WTC11 (cell line): ENCODE results near the gene RPS6KA6. TPM values are rescaled to one million over a fixed set of nuclear protein-coding genes. Genes with fewer than 3 reads are reported as not detected.

Experiments used
- ATAC-seq: fragments of 200-7000 bp; cut with Tn5 transposase; 2 replicates; pipeline ENCODE4 v1.10.0; 2021; ENCODE audit warnings: mild to moderate bottlenecking, moderate library complexity
- CTCF ChIA-PET: fragments of 300-600 bp; sonication (Branson Sonifier 250); formaldehyde crosslinking; loops from one replicate; lab custom pipeline; 2021; ENCODE audit warnings: antibody characterized with exemption; lab: Charles Lee
- POLR2A ChIA-PET: fragments of 350-600 bp; sonication (Branson Sonifier 250); formaldehyde crosslinking; loops from one replicate; lab custom pipeline; 2021; ENCODE audit warnings: antibody characterized with exemption; lab: Charles Lee
- DNase-seq: peaks from one replicate; pipeline ENCODE4 v3.0.0; 2021; ENCODE audit warnings: low spot score
- H3K27ac Mint-ChIP-seq: 2 replicates; pipeline ENCODE4 v1.8.0; 2021; ENCODE audit warnings: mixed read lengths
- H3K27me3 Mint-ChIP-seq: 2 replicates; pipeline ENCODE4 v1.8.0; 2021; ENCODE audit warnings: low read depth, mild to moderate bottlenecking, moderate library complexity, mixed read lengths
- H3K36me3 Mint-ChIP-seq: 2 replicates; pipeline ENCODE4 v1.8.0; 2021; ENCODE audit warnings: mixed read lengths
- H3K4me1 Mint-ChIP-seq: 2 replicates; pipeline ENCODE4 v1.8.0; 2022; ENCODE audit warnings: mixed read lengths
- H3K4me3 Mint-ChIP-seq: 2 replicates; pipeline ENCODE4 v1.8.0; 2021; ENCODE audit warnings: mild to moderate bottlenecking, moderate library complexity, mixed read lengths
- H3K9me3 Mint-ChIP-seq: 2 replicates; pipeline ENCODE4 v1.8.0; 2021; ENCODE audit warnings: mixed read lengths
- ELF4 ChIP-seq: sonication (generic); formaldehyde crosslinking; IDR thresholded peaks from 2 replicates; pipeline ENCODE4 v1.8.1; 2022; ENCODE audit warnings: low read depth, mild to moderate bottlenecking, moderate library complexity, missing genetic modification reagents
- EMX1 ChIP-seq: fragments of 250-450 bp; sonication (Bioruptor Pico); IDR thresholded peaks from 2 replicates; pipeline ENCODE4 v1.8.0; 2021; ENCODE audit warnings: mild to moderate bottlenecking
- GTF2I ChIP-seq: fragments of 250-450 bp; sonication (Bioruptor Pico); conservative IDR thresholded peaks from 2 replicates; pipeline ENCODE4 v1.4.0; 2021; ENCODE audit warnings: mild to moderate bottlenecking
- JAZF1 ChIP-seq: fragments of 250-450 bp; sonication (Bioruptor Pico); IDR thresholded peaks from 2 replicates; pipeline ENCODE4 v1.9.0; 2021; ENCODE audit warnings: moderate library complexity, mild to moderate bottlenecking, inconsistent platforms
- KAT7 ChIP-seq: sonication (generic); formaldehyde crosslinking; IDR thresholded peaks from 2 replicates; pipeline ENCODE4 v1.8.1; 2023; ENCODE audit warnings: missing genetic modification reagents, mild to moderate bottlenecking, borderline replicate concordance
- OVOL2 ChIP-seq: fragments of 250-450 bp; sonication (Bioruptor Pico); IDR thresholded peaks from 2 replicates; pipeline ENCODE4 v1.9.0; 2021; ENCODE audit warnings: mild to moderate bottlenecking, borderline replicate concordance
- TCF7 ChIP-seq: sonication (generic); formaldehyde crosslinking; IDR thresholded peaks from 2 replicates; pipeline ENCODE4 v1.8.0; 2022; ENCODE audit warnings: mild to moderate bottlenecking, low read depth, missing genetic modification reagents, moderate library complexity
- TEAD1 ChIP-seq: sonication (generic); formaldehyde crosslinking; IDR thresholded peaks from 2 replicates; pipeline ENCODE4 v1.8.0; 2022; ENCODE audit warnings: mild to moderate bottlenecking, missing genetic modification reagents
- ZBTB21 ChIP-seq: sonication (generic); formaldehyde crosslinking; IDR thresholded peaks from 2 replicates; pipeline ENCODE4 v1.8.1; 2023; ENCODE audit warnings: mild to moderate bottlenecking, missing genetic modification reagents, borderline replicate concordance
- ZNF263 ChIP-seq: sonication (generic); formaldehyde crosslinking; IDR thresholded peaks from 2 replicates; pipeline ENCODE4 v1.8.1; 2022; ENCODE audit warnings: low read depth, mild to moderate bottlenecking, moderate library complexity, missing genetic modification reagents
- ZNF317 ChIP-seq: sonication (generic); formaldehyde crosslinking; IDR thresholded peaks from 2 replicates; pipeline ENCODE4 v1.8.1; 2023; ENCODE audit warnings: low read depth, mild to moderate bottlenecking, moderate library complexity, missing genetic modification reagents, borderline replicate concordance
- total RNA-seq: library from RNA; stranded (reverse); gene quantifications from 3 replicates; pipeline ENCODE4 v1.2.3, GENCODE V29; 2021
- TF ChIP-seq, protein P1 (sequence below): fragments of 250-450 bp; sonication (Bioruptor Pico); IDR thresholded peaks from 2 replicates; pipeline ENCODE4 v2.1.2; 2022; ENCODE audit warnings: mild to moderate bottlenecking, moderate library complexity
- TF ChIP-seq, protein P2 (sequence below): fragments of 250-450 bp; sonication (Bioruptor Pico); conservative IDR thresholded peaks from 2 replicates; pipeline ENCODE4 v1.9.0; 2021; ENCODE audit warnings: mild to moderate bottlenecking
- TF ChIP-seq, protein P3 (sequence below): sonication (generic); formaldehyde crosslinking; IDR thresholded peaks from 2 replicates; pipeline ENCODE4 v1.8.1; 2023; ENCODE audit warnings: mild to moderate bottlenecking, missing genetic modification reagents, borderline replicate concordance
- TF ChIP-seq, protein P4 (sequence below): fragments of 200-600 bp; IDR thresholded peaks from 2 replicates; pipeline ENCODE4 v1.8.0; 2022; ENCODE audit warnings: antibody characterized with exemption
- TF ChIP-seq, protein P5 (sequence below): sonication (generic); formaldehyde crosslinking; IDR thresholded peaks from 2 replicates; pipeline ENCODE4 v1.8.1; 2023; ENCODE audit warnings: mild to moderate bottlenecking, moderate library complexity, missing genetic modification reagents
- TF ChIP-seq, protein P6 (sequence below): sonication (generic); formaldehyde crosslinking; IDR thresholded peaks from 2 replicates; pipeline ENCODE4 v1.8.1; 2022; ENCODE audit warnings: mild to moderate bottlenecking, moderate library complexity, missing genetic modification reagents

Gene RPS6KA6
- total RNA-seq, 1 experiment from 2014 or later: 13.3 TPM

DNA sequence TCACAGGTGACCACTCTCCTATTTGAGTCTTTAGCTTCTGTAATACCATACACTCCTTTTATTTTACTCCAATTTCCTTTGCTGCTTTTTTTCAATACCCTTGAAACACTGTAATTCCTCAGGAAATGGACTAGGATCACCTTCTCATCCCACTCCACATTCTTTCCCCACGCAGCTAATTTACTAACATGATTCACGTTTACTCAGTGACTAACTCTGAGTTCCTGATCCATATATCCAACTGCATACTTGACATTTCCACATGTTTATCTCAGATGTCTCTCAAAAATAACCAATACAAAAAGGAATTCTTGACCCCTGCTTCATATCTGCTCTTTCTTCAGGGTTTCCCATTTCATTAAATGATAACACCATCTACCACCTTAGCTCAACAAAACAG, 19.9 kb downstream of the RPS6KA6 start:
- TF ChIP-seq JAZF1 (CRISPR knock-in tag) (no peak), EMX1 (CRISPR knock-in tag) (no peak), TEAD1 (CRISPR knock-in tag) (no peak), TCF7 (no peak), ZBTB21 (CRISPR knock-in tag) (no peak), ELF4 (CRISPR knock-in tag) (no peak), ZNF317 (CRISPR knock-in tag) (no peak), ZNF263 (CRISPR knock-in tag) (no peak), GTF2I (CRISPR knock-in tag) (no peak), OVOL2 (CRISPR knock-in tag) (no peak), KAT7 (CRISPR knock-in tag) (no peak)
- TF ChIP-seq, protein P1, sequence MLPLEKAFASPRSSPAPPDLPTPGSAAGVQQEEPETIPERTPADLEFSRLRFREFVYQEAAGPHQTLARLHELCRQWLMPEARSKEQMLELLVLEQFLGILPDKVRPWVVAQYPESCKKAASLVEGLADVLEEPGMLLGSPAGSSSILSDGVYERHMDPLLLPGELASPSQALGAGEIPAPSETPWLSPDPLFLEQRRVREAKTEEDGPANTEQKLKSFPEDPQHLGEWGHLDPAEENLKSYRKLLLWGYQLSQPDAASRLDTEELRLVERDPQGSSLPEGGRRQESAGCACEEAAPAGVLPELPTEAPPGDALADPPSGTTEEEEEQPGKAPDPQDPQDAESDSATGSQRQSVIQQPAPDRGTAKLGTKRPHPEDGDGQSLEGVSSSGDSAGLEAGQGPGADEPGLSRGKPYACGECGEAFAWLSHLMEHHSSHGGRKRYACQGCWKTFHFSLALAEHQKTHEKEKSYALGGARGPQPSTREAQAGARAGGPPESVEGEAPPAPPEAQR (CRISPR knock-in tag): no peak
- TF ChIP-seq, protein P2, sequence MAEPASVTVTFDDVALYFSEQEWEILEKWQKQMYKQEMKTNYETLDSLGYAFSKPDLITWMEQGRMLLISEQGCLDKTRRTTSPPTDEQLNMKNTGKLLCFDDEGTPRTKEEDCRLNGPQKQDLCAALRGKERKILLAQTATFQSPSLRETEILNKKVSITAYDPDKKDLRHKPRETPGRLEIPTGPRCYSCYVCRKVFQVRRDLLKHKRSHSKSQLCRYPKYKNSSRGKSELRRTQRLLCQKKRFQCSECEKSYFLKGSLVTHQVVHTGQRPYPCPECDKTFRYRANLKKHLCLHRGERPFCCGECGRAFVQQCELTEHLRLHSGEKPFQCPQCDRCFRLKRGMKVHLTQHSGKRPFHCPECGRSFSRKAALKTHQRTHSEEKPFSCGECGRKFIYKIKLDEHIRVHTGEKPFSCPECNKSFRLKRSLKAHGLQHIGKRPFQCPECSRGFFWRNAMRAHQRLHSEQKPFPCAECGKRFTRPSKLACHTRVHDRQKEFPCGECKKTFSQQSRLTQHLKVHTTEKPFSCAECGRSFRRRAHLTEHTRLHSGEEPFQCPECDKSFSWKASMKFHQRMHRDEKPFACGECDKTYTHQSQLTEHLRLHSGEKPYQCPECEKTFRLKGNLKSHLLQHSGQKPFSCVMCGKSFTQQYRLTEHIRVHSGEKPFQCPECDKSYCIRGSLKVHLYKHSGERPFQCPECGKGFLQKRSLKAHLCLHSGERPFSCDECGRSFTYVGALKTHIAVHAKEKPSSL: no peak
- TF ChIP-seq, protein P3, sequence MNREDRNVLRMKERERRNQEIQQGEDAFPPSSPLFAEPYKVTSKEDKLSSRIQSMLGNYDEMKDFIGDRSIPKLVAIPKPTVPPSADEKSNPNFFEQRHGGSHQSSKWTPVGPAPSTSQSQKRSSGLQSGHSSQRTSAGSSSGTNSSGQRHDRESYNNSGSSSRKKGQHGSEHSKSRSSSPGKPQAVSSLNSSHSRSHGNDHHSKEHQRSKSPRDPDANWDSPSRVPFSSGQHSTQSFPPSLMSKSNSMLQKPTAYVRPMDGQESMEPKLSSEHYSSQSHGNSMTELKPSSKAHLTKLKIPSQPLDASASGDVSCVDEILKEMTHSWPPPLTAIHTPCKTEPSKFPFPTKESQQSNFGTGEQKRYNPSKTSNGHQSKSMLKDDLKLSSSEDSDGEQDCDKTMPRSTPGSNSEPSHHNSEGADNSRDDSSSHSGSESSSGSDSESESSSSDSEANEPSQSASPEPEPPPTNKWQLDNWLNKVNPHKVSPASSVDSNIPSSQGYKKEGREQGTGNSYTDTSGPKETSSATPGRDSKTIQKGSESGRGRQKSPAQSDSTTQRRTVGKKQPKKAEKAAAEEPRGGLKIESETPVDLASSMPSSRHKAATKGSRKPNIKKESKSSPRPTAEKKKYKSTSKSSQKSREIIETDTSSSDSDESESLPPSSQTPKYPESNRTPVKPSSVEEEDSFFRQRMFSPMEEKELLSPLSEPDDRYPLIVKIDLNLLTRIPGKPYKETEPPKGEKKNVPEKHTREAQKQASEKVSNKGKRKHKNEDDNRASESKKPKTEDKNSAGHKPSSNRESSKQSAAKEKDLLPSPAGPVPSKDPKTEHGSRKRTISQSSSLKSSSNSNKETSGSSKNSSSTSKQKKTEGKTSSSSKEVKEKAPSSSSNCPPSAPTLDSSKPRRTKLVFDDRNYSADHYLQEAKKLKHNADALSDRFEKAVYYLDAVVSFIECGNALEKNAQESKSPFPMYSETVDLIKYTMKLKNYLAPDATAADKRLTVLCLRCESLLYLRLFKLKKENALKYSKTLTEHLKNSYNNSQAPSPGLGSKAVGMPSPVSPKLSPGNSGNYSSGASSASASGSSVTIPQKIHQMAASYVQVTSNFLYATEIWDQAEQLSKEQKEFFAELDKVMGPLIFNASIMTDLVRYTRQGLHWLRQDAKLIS (CRISPR knock-in tag): no peak
- TF ChIP-seq, protein P4, sequence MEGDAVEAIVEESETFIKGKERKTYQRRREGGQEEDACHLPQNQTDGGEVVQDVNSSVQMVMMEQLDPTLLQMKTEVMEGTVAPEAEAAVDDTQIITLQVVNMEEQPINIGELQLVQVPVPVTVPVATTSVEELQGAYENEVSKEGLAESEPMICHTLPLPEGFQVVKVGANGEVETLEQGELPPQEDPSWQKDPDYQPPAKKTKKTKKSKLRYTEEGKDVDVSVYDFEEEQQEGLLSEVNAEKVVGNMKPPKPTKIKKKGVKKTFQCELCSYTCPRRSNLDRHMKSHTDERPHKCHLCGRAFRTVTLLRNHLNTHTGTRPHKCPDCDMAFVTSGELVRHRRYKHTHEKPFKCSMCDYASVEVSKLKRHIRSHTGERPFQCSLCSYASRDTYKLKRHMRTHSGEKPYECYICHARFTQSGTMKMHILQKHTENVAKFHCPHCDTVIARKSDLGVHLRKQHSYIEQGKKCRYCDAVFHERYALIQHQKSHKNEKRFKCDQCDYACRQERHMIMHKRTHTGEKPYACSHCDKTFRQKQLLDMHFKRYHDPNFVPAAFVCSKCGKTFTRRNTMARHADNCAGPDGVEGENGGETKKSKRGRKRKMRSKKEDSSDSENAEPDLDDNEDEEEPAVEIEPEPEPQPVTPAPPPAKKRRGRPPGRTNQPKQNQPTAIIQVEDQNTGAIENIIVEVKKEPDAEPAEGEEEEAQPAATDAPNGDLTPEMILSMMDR: no peak
- TF ChIP-seq, protein P5, sequence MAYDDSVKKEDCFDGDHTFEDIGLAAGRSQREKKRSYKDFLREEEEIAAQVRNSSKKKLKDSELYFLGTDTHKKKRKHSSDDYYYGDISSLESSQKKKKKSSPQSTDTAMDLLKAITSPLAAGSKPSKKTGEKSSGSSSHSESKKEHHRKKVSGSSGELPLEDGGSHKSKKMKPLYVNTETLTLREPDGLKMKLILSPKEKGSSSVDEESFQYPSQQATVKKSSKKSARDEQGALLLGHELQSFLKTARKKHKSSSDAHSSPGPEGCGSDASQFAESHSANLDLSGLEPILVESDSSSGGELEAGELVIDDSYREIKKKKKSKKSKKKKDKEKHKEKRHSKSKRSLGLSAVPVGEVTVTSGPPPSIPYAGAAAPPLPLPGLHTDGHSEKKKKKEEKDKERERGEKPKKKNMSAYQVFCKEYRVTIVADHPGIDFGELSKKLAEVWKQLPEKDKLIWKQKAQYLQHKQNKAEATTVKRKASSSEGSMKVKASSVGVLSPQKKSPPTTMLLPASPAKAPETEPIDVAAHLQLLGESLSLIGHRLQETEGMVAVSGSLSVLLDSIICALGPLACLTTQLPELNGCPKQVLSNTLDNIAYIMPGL: no peak
- TF ChIP-seq, protein P6, sequence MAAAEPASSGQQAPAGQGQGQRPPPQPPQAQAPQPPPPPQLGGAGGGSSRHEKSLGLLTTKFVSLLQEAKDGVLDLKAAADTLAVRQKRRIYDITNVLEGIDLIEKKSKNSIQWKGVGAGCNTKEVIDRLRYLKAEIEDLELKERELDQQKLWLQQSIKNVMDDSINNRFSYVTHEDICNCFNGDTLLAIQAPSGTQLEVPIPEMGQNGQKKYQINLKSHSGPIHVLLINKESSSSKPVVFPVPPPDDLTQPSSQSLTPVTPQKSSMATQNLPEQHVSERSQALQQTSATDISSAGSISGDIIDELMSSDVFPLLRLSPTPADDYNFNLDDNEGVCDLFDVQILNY (CRISPR knock-in tag): no peak
- H3K4me1 Mint-ChIP-seq: peaks cover 5% of the 10 kb centered on the region
- ChIA-PET CTCF (no interaction called here), POLR2A (no interaction called here)
- H3K4me3 Mint-ChIP-seq: no peak overlapping the region
- H3K27ac Mint-ChIP-seq: 0 out of 2 replicates have a peak overlapping the region, but pooled peaks have one; percentile 19
- DNase-seq: no peak
- H3K27me3 Mint-ChIP-seq: no peaks in the 10 kb centered on the region
- ATAC-seq: no peak
- H3K36me3 Mint-ChIP-seq: peaks cover 2% of the 10 kb centered on the region; the same call in 1 of the 2 replicates
- no peaks in the 10 kb centered on the region for H3K9me3 Mint-ChIP-seq
